Adrenal gland (tissue), 5 donors: Measurements from ENCODE around the gene CTNND2.

Source experiments
- POLR2A ChIP-seq, 2 donors: fragments of 450-650 bp; IDR thresholded peaks; one replicate each; pipeline ENCODE4 v1.6.1; 2017; ENCODE audit warnings: antibody characterized with exemption in 2 of 2, mild to moderate bottlenecking in 2 of 2, moderate library complexity in 1 of 2
- TF ChIP-seq, protein P1 (sequence below), 6 experiments: fragments of 450-650 bp in 4 of 6; fragments of 200-600 bp in 2 of 6; sonication (generic) in 1 of 6; IDR thresholded peaks; 1 replicate in 5 of 6; 2 replicates in 1 of 6; pipeline versions ENCODE4 v1.5.1 to v1.8.0; 2016 to 2021; ENCODE audit warnings: antibody characterized with exemption in 6 of 6, mild to moderate bottlenecking in 2 of 6, moderate library complexity in 1 of 6
- donor health status: DM: no; HTN: no; CAD: no.

GRCh38 chr5:11640158-11640873, 263.9 kb downstream of the CTNND2 start:
- no peak for TF ChIP-seq POLR2A (IDR thresholded peaks at IDR 0.05)
- TF ChIP-seq, protein P1, sequence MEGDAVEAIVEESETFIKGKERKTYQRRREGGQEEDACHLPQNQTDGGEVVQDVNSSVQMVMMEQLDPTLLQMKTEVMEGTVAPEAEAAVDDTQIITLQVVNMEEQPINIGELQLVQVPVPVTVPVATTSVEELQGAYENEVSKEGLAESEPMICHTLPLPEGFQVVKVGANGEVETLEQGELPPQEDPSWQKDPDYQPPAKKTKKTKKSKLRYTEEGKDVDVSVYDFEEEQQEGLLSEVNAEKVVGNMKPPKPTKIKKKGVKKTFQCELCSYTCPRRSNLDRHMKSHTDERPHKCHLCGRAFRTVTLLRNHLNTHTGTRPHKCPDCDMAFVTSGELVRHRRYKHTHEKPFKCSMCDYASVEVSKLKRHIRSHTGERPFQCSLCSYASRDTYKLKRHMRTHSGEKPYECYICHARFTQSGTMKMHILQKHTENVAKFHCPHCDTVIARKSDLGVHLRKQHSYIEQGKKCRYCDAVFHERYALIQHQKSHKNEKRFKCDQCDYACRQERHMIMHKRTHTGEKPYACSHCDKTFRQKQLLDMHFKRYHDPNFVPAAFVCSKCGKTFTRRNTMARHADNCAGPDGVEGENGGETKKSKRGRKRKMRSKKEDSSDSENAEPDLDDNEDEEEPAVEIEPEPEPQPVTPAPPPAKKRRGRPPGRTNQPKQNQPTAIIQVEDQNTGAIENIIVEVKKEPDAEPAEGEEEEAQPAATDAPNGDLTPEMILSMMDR (IDR thresholded peaks at IDR 0.05), result no peak
